ENCODE results near the gene COX17.

The COX17 gene

GRCh38 chr3:119620899-119621298, 56.3 kb downstream of the COX17 start:
- DNase-seq (ENCODE audit: low read depth), result no peak
